Measurements from ENCODE around the gene NME5.

The NME5 gene

GRCh38 chr5:138129347-138129746 is 9.9 kb downstream of the NME5 start:
- no peak for FAIRE-seq

- FAIRE-seq, result no peak
These were observed 10.9 kb downstream of the NME5 start for GRCh38 chr5:138128334-138128733.

- no peak for FAIRE-seq
These were observed 24.0 kb downstream of the NME5 start for GRCh38 chr5:138115254-138115653.

- no peak for FAIRE-seq
These were observed 27.3 kb downstream of the NME5 start for GRCh38 chr5:138111937-138112336.

GRCh38 chr5:138111181-138111580 is 28.0 kb downstream of the NME5 start:
- FAIRE-seq, result no peak

- no peak for FAIRE-seq
These were observed 28.8 kb downstream of the NME5 start for GRCh38 chr5:138110266-138110963.

GRCh38 chr5:138109463-138110265 is 29.6 kb downstream of the NME5 start:
- FAIRE-seq, result no peak

- no peak for FAIRE-seq
These were observed 32.0 kb downstream of the NME5 start for GRCh38 chr5:138107213-138107612.

- no peak for FAIRE-seq
These were observed 33.5 kb downstream of the NME5 start for GRCh38 chr5:138105709-138106108.

- no peak for FAIRE-seq
These were observed 36.0 kb downstream of the NME5 start for GRCh38 chr5:138103319-138103637.

- FAIRE-seq, result no peak
These were observed 36.5 kb downstream of the NME5 start for GRCh38 chr5:138102454-138103318.

- FAIRE-seq, result no peak
These were observed 42.0 kb downstream of the NME5 start for GRCh38 chr5:138096997-138097828.

- FAIRE-seq, result no peak
These were observed 42.9 kb downstream of the NME5 start for GRCh38 chr5:138096363-138096762.

GRCh38 chr5:138095100-138095907 is 43.9 kb downstream of the NME5 start:
- no peak for FAIRE-seq

GRCh38 chr5:138093036-138093435 is 46.2 kb downstream of the NME5 start:
- FAIRE-seq, result no peak

GRCh38 chr5:138092301-138092700 is 46.9 kb downstream of the NME5 start:
- FAIRE-seq, result no peak

- no peak for FAIRE-seq
These were observed 47.5 kb downstream of the NME5 start for GRCh38 chr5:138091685-138092084.

- FAIRE-seq, result no peak
These were observed 55.5 kb downstream of the NME5 start, which contains the start of gene WNT8A for GRCh38 chr5:138083702-138084101. WNT8A (plus strand) TSS chr5:138084033; CDS start chr5:138084128, 95 bp downstream.

- FAIRE-seq, result no peak
These were observed 57.2 kb downstream of the NME5 start for GRCh38 chr5:138082033-138082432.

- FAIRE-seq, result no peak
These were observed 61.1 kb downstream of the NME5 start for GRCh38 chr5:138078006-138078643.

GRCh38 chr5:138077064-138077696 is 62.0 kb downstream of the NME5 start:
- peak; percentile 94 for FAIRE-seq

Measured in A204.1 (cell line).